Progenitor cell of endocrine pancreas (in vitro differentiated cells): ENCODE measurements around the gene CCDC136. TPM values are rescaled to one million over a fixed set of nuclear protein-coding genes. Genes with fewer than 3 reads are reported as not detected.

ENCODE experiments used
- DNase-seq: peaks from one replicate; pipeline ENCODE4 v3.0.0; 2021; ENCODE audit warnings: low spot score; ENCODE audit not compliant: unreplicated experiment
- H3K27ac Mint-ChIP-seq: 2 replicates; pipeline ENCODE4 v1.8.0; 2021; ENCODE audit warnings: mild to moderate bottlenecking, moderate library complexity, mixed read lengths
- H3K27me3 Mint-ChIP-seq: 2 replicates; pipeline ENCODE4 v1.8.0; 2021; ENCODE audit warnings: mixed read lengths
- H3K36me3 Mint-ChIP-seq: 2 replicates; pipeline ENCODE4 v1.8.0; 2022; ENCODE audit warnings: mixed read lengths; ENCODE audit not compliant: insufficient read depth
- H3K4me1 Mint-ChIP-seq: 2 replicates; pipeline ENCODE4 v1.8.0; 2021; ENCODE audit warnings: low read depth, mixed read lengths
- H3K4me3 Mint-ChIP-seq: 2 replicates; pipeline ENCODE4 v1.8.0; 2021; ENCODE audit warnings: low read depth, mild to moderate bottlenecking, moderate library complexity, mixed read lengths
- H3K9me3 Mint-ChIP-seq: 2 replicates; pipeline ENCODE4 v1.8.0; 2021; ENCODE audit warnings: low read depth, mixed read lengths
- CTCF ChIP-seq: fragments of 200-600 bp; sonication (generic); IDR thresholded peaks from one replicate; pipeline ENCODE4 v1.5.0; 2021; ENCODE audit warnings: antibody characterized with exemption, mild to moderate bottlenecking; ENCODE audit not compliant: unreplicated experiment
- total RNA-seq: library from RNA; stranded (reverse); gene quantifications from 2 replicates; pipeline ENCODE4 v1.2.1, GENCODE V29; 2021

The CCDC136 gene
- total RNA-seq, 1 donor from 2014 or later = 74.2 TPM

- peak overlapping the region; percentile 89 for H3K4me3 Mint-ChIP-seq
- peaks cover 8% of the 10 kb centered on the region for H3K36me3 Mint-ChIP-seq
- H3K27ac Mint-ChIP-seq = no peak overlapping the region
- peaks cover 4% of the 10 kb centered on the region for H3K4me1 Mint-ChIP-seq
- no peak for DNase-seq
- TF ChIP-seq CTCF = no peak
- no peaks in the 10 kb centered on the region for H3K9me3 Mint-ChIP-seq
- peaks cover 23% of the 10 kb centered on the region for H3K27me3 Mint-ChIP-seq
These were observed 182 bp downstream of the CCDC136 start for GRCh38 chr7:128791972-128792327.

- H3K36me3 Mint-ChIP-seq = peaks cover 15% of the 10 kb centered on the region
- no peak for DNase-seq
- peaks cover 4% of the 10 kb centered on the region for H3K4me1 Mint-ChIP-seq
- TF ChIP-seq CTCF = no peak
- peaks cover 19% of the 10 kb centered on the region for H3K27me3 Mint-ChIP-seq
- H3K9me3 Mint-ChIP-seq = no peaks in the 10 kb centered on the region
- H3K27ac Mint-ChIP-seq = no peak overlapping the region
- H3K4me3 Mint-ChIP-seq = peak overlapping the region; percentile 61
These were observed 858 bp downstream of the CCDC136 start for GRCh38 chr7:128792471-128793180.

GRCh38 chr7:128793181-128793547, 1.4 kb downstream of the CCDC136 start:
- H3K4me3 Mint-ChIP-seq = no peak overlapping the region
- no peak for TF ChIP-seq CTCF

GRCh38 chr7:128794020-128794419, 2.3 kb downstream of the CCDC136 start:
- H3K4me3 Mint-ChIP-seq = no peak overlapping the region

More at GRCh38 chr7:128793181-128793547, 1.4 kb downstream of the CCDC136 start:
- peaks cover 15% of the 10 kb centered on the region for H3K36me3 Mint-ChIP-seq
- no peak overlapping the region for H3K27ac Mint-ChIP-seq
- no peaks in the 10 kb centered on the region for H3K9me3 Mint-ChIP-seq
- H3K27me3 Mint-ChIP-seq = peaks cover 17% of the 10 kb centered on the region
- peaks cover 4% of the 10 kb centered on the region for H3K4me1 Mint-ChIP-seq
- no peak for DNase-seq

DNA sequence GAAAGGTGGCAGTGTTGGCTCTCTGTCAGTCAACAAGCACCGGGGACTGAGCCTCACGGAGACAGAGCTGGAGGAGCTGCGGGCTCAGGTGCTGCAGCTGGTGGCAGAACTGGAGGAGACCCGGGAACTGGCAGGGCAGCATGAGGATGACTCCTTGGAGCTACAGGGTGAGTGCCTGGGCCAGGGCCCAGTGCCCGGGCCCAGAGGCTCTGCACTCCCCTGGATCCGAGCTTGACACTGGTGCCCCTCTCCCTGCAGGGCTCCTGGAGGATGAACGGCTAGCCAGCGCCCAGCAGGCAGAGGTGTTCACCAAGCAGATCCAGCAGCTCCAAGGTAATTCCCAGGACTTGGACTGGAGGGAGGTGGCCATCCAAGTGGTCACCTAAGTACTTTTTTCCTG, 2.7 kb downstream of the CCDC136 start:
- no peak for DNase-seq
- Mint-ChIP-seq H3K36me3 (peaks cover 15% of the 10 kb centered on the region), H3K4me1 (peaks cover 4% of the 10 kb centered on the region), H3K27me3 (peaks cover 6% of the 10 kb centered on the region), H3K9me3 (no peaks in the 10 kb centered on the region), H3K27ac (no peak overlapping the region), H3K4me3 (no peak overlapping the region)
- TF ChIP-seq CTCF = no peak

More at GRCh38 chr7:128794020-128794419, 2.3 kb downstream of the CCDC136 start:
- no peaks in the 10 kb centered on the region for H3K9me3 Mint-ChIP-seq
- TF ChIP-seq CTCF = no peak
- H3K4me1 Mint-ChIP-seq = peaks cover 4% of the 10 kb centered on the region
- H3K27me3 Mint-ChIP-seq = peaks cover 10% of the 10 kb centered on the region
- no peak overlapping the region for H3K27ac Mint-ChIP-seq
- peaks cover 15% of the 10 kb centered on the region for H3K36me3 Mint-ChIP-seq
- DNase-seq = no peak
